Stimulated activated CD4-positive, alpha-beta T cell treated with anti-CD3 and anti-CD28 coated beads, Interleukin-4, amount 100 ng/mL, for 24 hours (primary cell): ENCODE data around the gene OR5I1.
"Not testable (repeated sequence)": the region's sequence is repeated elsewhere in the genome, so short reads cannot be mapped to it uniquely, and the experiment has no call there.

ENCODE experiments used
- DNase-seq: peaks from one replicate; pipeline ENCODE4 v3.0.0-alpha.2; 2020

OR5I1 gene

DNA sequence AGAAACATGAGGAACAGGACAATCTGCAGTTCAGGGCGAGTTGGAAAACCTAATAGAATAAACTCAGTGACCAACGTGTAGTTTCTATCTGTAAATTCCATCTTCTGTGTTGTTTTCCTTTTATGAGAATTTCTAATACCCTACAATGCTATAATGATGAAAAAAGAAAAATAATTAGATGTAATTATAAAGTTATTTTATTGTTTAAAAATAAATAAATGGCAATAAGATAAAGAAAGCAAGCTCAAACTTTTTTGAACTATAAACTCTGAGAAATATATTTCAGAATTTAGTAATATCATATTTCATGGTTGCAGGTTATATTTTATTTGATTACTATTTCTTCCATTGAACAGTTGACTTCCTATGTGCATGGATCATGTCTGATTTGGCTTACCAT lies at the start of gene OR5I1:
Gene OR5I1 (minus strand): TSS at position 101 of the 400 bp plus-strand sequence. CDS start 0 bp downstream, at position 101.
- no peak for DNase-seq

- no peak for DNase-seq
These were observed 34.7 kb upstream of the OR5I1 start for GRCh38 chr11:55970935-55971334.

DNA sequence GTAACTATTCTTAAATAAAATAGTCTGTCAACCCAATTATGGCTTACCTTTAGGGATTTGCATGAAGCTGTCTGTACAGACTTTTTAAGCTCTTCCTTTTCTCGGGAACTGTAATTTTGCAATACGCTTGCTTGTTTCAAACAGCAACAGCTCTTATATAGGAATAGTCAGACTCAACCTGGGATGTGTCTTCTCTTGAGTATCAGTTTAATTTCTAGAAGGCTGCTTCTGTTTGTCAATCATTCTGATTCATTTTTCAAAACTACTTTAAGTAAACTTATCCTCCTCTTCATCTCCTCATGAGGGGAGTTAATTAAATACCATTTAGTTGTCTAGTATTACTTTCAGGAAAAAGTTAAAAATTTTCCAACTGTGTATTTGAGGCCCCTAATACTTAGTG lies 33.6 kb upstream of the OR5I1 start, which contains the start of gene OR10AG1:
Gene OR10AG1 (minus strand): TSS at position 101 of the 400 bp plus-strand sequence. CDS start 38 bp downstream, at position 63.
- no peak for DNase-seq

DNA sequence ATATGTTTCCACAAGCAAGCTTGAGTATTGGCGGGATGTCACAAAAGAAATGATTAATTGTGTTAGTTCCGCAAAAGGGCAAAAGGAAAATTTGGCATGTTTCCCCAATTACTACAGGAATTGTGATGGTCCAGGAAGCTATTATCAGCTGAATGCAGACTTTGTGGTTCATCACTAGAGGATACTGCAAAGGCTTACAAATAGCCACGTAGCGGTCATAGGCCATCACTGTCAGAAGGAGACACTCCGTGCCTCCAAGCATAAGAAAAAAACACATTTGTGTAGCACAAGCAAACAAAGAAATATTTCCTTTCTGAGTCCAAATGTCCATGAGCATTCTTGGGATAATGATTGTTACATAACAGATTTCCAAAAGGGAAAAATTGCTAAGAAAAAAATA lies 31.7 kb upstream of the OR5I1 start:
- DNase-seq, result no peak

DNA sequence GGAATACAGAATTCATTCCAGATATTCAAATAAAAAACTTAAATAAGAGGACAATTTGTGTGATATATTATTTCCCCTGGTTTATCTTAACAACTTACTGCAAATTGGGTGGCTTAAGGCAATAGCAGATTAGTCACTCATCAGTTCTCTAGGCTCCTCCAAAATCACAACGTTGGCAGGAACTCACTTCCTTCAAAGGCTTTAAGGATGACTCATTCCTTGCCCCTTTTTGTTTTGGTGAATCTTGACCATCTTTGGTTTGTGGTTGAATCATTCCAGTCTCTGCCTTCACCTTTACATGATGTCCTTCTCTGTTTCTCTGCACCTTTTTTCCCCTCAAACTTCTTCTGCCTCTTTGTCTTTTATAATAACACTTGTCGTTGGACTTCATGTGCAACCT lies 30.2 kb upstream of the OR5I1 start:
- no peak for DNase-seq

DNA sequence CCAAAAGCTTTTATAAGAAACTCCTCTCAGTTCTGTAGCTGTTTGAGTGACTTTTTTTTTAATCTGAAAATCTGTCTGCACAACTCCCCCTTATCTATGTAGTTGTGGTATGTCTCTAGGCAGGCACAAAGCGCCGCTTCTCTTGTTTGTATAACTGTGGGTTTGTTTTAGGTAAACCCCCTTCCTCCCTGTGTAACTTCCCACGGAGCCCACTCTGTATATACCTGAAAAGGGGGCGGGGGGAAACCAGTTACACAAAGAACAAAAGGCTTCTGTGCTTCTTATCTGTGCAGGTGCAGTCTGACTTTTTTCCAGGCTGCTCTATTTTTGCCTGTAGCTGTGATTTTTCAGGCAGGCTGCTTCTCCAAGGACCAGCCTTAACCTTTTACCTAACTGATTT lies 20.3 kb upstream of the OR5I1 start:
- no peak for DNase-seq

- DNase-seq, result no peak
These were observed 13.1 kb upstream of the OR5I1 start for GRCh38 chr11:55949330-55949729.

DNA sequence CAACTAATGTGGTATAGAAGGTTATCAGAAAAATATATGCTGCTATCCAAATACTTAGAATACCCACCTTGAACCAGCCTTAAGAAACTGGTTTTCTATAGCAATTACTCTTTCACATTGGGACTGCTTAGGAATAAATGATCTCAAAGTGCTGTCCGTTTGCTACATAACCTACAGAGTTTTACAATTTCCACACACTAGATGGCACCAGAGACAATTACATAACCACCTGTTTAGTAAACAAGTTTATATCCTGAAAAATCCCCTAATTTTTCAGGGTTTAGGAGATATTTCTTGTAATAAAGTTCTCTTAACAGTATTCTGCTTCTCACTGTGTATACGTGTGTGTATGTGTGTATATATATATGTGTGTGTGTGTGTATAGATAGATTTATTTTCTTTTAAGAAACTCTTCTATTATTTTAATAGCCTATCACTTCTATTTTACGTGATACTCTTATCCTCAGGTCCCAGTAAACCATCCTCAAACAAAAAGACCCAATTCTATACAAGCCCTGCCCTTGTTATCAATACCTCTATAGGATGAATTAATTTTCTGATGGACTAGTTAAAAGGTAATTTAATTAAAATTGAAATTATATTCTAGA lies 6.7 kb upstream of the OR5I1 start:
- DNase-seq, result no peak

DNA sequence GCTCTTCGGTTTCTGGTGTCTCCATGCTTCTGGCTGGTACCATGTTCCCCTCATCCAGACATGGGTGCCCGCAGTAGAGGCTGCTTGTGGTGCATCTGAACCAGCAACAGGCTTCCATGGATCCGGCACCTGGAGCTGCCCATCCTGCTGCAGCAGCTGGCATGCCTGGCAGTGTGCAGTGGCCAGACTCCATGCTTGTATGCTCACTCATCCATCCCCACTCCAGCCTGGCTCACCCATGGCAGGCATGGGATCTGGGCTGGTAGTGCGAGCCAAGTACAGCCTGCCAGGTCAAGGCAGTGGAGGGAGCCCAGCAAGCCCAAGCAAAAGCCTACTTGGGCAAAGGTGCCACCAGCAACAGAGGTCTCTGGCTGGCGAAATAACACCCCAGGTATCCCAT lies 15.7 kb downstream of the OR5I1 start:
- no peak for DNase-seq

GRCh38 chr11:55914482-55914881 lies 21.7 kb downstream of the OR5I1 start, which contains the start of gene OR5W2:
Gene OR5W2 (minus strand): TSS chr11:55914582. CDS start chr11:55914582, 0 bp downstream.
- no peak for DNase-seq

DNA sequence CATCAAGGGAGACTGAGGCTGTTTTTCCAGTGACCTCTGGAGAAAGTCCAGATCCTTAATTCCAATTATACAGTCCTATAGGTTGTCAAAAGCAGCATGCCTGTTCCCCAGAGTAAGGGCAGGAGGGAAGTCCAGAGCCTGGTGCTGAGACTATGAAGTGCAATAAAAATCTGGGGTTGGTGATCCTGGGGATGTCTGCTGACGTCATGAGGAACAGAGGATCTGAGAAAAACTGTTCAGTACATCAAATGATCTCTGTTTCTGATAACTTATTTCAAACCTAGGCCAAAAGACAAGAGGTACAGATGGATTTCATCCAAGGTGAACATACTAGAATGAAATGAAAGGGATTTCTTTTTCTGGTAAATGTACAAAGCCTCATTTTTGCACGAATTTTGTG lies 33.9 kb downstream of the OR5I1 start:
- DNase-seq, result no peak

GRCh38 chr11:55895216-55895615 lies 41.0 kb downstream of the OR5I1 start:
- DNase-seq, result no peak

GRCh38 chr11:55885481-55885880 lies 50.7 kb downstream of the OR5I1 start:
- DNase-seq, result not testable (repeated sequence)
